Smooth muscle cell (in vitro differentiated cells): ENCODE data around the gene CNN2. TPM values are rescaled to one million over a fixed set of nuclear protein-coding genes. Genes with fewer than 3 reads are reported as not detected.

Source experiments
- DNase-seq: peaks from one replicate; lab custom pipeline; 2025; ENCODE audit not compliant: unreplicated experiment; lab: John Stamatoyannopoulos, UW
- H2AFZ ChIP-seq: fragments of 200-600 bp; sonication (generic); 2 replicates; pipeline ENCODE4 v1.6.0; 2016; ENCODE audit warnings: antibody characterized with exemption, low read depth, mild to moderate bottlenecking
- H3F3A ChIP-seq: fragments of 200-600 bp; sonication (generic); 2 replicates; pipeline ENCODE4 v1.6.0; 2017; ENCODE audit warnings: antibody characterized with exemption, low read depth
- H3K27ac ChIP-seq: fragments of 200-600 bp; sonication (generic); 2 replicates; pipeline ENCODE4 v1.5.1; 2016; ENCODE audit warnings: low read depth, mild to moderate bottlenecking
- H3K27me3 ChIP-seq: fragments of 200-600 bp; sonication (generic); 2 replicates; pipeline ENCODE4 v1.6.1; 2016; ENCODE audit warnings: low read depth, mild to moderate bottlenecking
- H3K36me3 ChIP-seq: fragments of 200-600 bp; sonication (generic); 2 replicates; pipeline ENCODE4 v1.5.1; 2016; ENCODE audit warnings: low read depth
- H3K4me1 ChIP-seq: fragments of 200-600 bp; sonication (generic); 2 replicates; pipeline ENCODE4 v1.5.1; 2016; ENCODE audit warnings: low read depth
- H3K4me2 ChIP-seq: fragments of 200-600 bp; sonication (generic); 2 replicates; pipeline ENCODE4 v1.6.0; 2016; ENCODE audit warnings: mild to moderate bottlenecking
- H3K4me3 ChIP-seq: fragments of 200-600 bp; sonication (generic); 2 replicates; pipeline ENCODE4 v1.5.1; 2016; ENCODE audit warnings: mild to moderate bottlenecking
- H3K79me2 ChIP-seq: fragments of 200-600 bp; sonication (generic); 2 replicates; pipeline ENCODE4 v1.6.0; 2016; ENCODE audit warnings: low read depth, mild to moderate bottlenecking
- H3K9ac ChIP-seq: fragments of 200-600 bp; sonication (generic); 2 replicates; pipeline ENCODE4 v1.6.0; 2016; ENCODE audit warnings: low read depth
- H3K9me3 ChIP-seq: fragments of 200-600 bp; sonication (generic); replicated peaks from 2 replicates; pipeline ENCODE4 v1.5.1; 2016; ENCODE audit warnings: low read depth
- H4K20me1 ChIP-seq: fragments of 200-600 bp; sonication (generic); 2 replicates; pipeline ENCODE4 v1.6.0; 2016; ENCODE audit warnings: low read depth
- WGBS: methylation state at CpG from one replicate; pipeline ENCODE4 v1.1.7; 2016; ENCODE audit warnings: low lambda C conversion rate; 5-methylcytosine and 5-hydroxymethylcytosine counted together
- polyA plus RNA-seq: library from polyadenylated mRNA; unstranded; fragments of >200 nt; fragmentation: Nextera tagmentation; extraction: Ambion mirVana; gene quantifications from 2 replicates; pipeline ENCODE4 v1.2.1, GENCODE V29; 2016
- total RNA-seq: library from RNA; depleted of rRNA; stranded (reverse); fragments of >200 nt; gene quantifications from 2 replicates; pipeline ENCODE4 v1.2.3, GENCODE V29; 2014
- TF ChIP-seq, protein P1 (sequence below): fragments of 200-600 bp; sonication (generic); IDR thresholded peaks from 2 replicates; pipeline ENCODE4 v1.5.1; 2017; ENCODE audit warnings: borderline replicate concordance, mild to moderate bottlenecking, antibody characterized with exemption; ENCODE audit not compliant: insufficient read depth, poor library complexity, severe bottlenecking

CNN2 gene
- total and polyA plus RNA-seq, 2 experiments from 2014 or later, result 150 to 392 TPM

- peaks cover 59% of the 10 kb centered on the region for H4K20me1 ChIP-seq
- H3K79me2 ChIP-seq, result peaks cover 64% of the 10 kb centered on the region
- WGBS, result 6% methylated on average over 9 of the region's 16 CpGs
- TF ChIP-seq, protein P1, sequence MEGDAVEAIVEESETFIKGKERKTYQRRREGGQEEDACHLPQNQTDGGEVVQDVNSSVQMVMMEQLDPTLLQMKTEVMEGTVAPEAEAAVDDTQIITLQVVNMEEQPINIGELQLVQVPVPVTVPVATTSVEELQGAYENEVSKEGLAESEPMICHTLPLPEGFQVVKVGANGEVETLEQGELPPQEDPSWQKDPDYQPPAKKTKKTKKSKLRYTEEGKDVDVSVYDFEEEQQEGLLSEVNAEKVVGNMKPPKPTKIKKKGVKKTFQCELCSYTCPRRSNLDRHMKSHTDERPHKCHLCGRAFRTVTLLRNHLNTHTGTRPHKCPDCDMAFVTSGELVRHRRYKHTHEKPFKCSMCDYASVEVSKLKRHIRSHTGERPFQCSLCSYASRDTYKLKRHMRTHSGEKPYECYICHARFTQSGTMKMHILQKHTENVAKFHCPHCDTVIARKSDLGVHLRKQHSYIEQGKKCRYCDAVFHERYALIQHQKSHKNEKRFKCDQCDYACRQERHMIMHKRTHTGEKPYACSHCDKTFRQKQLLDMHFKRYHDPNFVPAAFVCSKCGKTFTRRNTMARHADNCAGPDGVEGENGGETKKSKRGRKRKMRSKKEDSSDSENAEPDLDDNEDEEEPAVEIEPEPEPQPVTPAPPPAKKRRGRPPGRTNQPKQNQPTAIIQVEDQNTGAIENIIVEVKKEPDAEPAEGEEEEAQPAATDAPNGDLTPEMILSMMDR, result no peak
- H2AFZ ChIP-seq, result no peak overlapping the region
- H3K9ac ChIP-seq, result peak overlapping the region; percentile 90
- peak overlapping the region; percentile 95 for H3K27ac ChIP-seq
- no peak for DNase-seq
- H3K4me2 ChIP-seq, result peak overlapping the region; percentile 99
- peak overlapping the region; percentile 98 for H3K4me3 ChIP-seq
- no peaks in the 10 kb centered on the region for H3K36me3 ChIP-seq
- H3K27me3 ChIP-seq, result no peaks in the 10 kb centered on the region
- H3K4me1 ChIP-seq, result peaks cover 20% of the 10 kb centered on the region
- no peaks in the 10 kb centered on the region for H3K9me3 ChIP-seq
- peaks cover 5% of the 10 kb centered on the region for H3F3A ChIP-seq
These were observed 1.2 kb downstream of the CNN2 start for GRCh38 chr19:1027650-1028061.

DNA sequence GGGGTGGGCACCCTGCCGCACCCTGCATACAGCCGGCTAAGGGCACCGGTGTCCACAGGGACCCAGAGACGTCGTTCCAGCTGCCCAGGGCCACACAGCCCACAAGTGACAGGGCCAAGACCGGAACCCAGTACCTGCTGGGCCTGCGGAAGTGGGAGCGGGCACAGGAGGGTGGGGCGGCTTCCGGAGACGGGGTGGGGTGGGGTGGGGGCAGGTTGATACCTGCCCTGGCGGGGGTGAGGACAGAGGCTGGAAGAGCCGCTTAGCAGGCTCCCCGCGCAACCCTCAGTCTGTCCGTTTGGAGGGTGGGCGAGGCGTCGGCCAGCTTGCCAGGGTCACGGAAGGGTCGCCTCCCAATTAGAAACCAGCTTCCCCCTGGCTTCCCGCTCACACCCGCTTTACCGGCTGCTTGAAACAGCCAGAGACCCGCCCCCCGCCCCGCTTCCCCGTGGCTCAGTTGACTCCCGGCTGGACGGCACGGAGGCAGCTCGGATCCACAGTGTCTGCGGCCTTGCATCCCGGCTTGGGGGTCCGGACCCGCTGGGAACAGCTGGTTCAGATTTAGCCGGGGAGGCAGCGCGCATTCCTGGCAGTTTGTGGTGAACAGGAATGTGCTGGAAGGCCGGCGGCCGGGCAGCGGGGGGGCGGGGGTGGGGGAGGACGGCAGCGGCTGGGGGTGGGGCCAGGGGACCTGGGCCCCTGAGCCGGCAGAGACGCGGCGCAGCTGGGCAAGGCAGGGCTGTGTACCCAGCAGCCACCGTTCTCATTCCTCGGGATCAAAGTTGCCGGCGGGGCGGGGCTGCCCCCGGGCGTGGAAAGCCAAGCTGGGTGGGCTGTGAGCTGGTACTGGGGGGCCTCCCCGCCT is 1.9 kb downstream of the CNN2 start:
- H3K36me3 ChIP-seq, result no peaks in the 10 kb centered on the region
- peaks cover 66% of the 10 kb centered on the region for H4K20me1 ChIP-seq
- TF ChIP-seq, protein P1, result no peak
- peaks cover 20% of the 10 kb centered on the region for H3K4me1 ChIP-seq
- peak overlapping the region; percentile 95 for H3K27ac ChIP-seq
- H3K9ac ChIP-seq, result peak overlapping the region; percentile 90
- H3K4me2 ChIP-seq, result peak overlapping the region; percentile 99
- no peaks in the 10 kb centered on the region for H3K9me3 ChIP-seq
- DNase-seq, result peak; percentile 58
- H3K27me3 ChIP-seq, result no peaks in the 10 kb centered on the region
- H3F3A ChIP-seq, result peaks cover 10% of the 10 kb centered on the region
- peaks cover 70% of the 10 kb centered on the region for H3K79me2 ChIP-seq
- no peak overlapping the region for H2AFZ ChIP-seq
- 2% methylated on average over 40 of the region's 58 CpGs for WGBS
- H3K4me3 ChIP-seq, result peak overlapping the region; percentile 98

GRCh38 chr19:1032264-1032867 is 6.0 kb downstream of the CNN2 start:
- peaks cover 7% of the 10 kb centered on the region for H3F3A ChIP-seq
- peaks cover 68% of the 10 kb centered on the region for H3K79me2 ChIP-seq
- no peak overlapping the region for H3K4me3 ChIP-seq
- TF ChIP-seq, protein P1, result no peak
- no peaks in the 10 kb centered on the region for H3K36me3 ChIP-seq
- H3K9ac ChIP-seq, result no peak overlapping the region
- no peak overlapping the region for H3K27ac ChIP-seq
- H2AFZ ChIP-seq, result no peak overlapping the region
- WGBS, result 93% methylated on average over 20 of the region's 20 CpGs
- H3K27me3 ChIP-seq, result no peaks in the 10 kb centered on the region
- peaks cover 11% of the 10 kb centered on the region for H3K4me1 ChIP-seq
- DNase-seq, result no peak
- H3K4me2 ChIP-seq, result no peak overlapping the region
- no peaks in the 10 kb centered on the region for H3K9me3 ChIP-seq
- H4K20me1 ChIP-seq, result peaks cover 85% of the 10 kb centered on the region
